Lower leg skin (tissue), 3 donors: ENCODE measurements around the gene AK8.
"Not testable (repeated sequence)": the region's sequence is repeated elsewhere in the genome, so short reads cannot be mapped to it uniquely, and the experiment has no call there.

ENCODE experiments used
- CTCF ChIP-seq, 3 donors: fragments of 450-650 bp; IDR thresholded peaks; one replicate each; pipeline ENCODE4 v1.5.1; 2016; ENCODE audit warnings: antibody characterized with exemption in 3 of 3, mild to moderate bottlenecking in 3 of 3, moderate library complexity in 2 of 3
- POLR2A ChIP-seq, 2 donors: fragments of 450-650 bp; IDR thresholded peaks; one replicate each; pipeline ENCODE4 v1.6.1; 2016 to 2017; ENCODE audit warnings: antibody characterized with exemption in 2 of 2, mild to moderate bottlenecking in 1 of 2, moderate library complexity in 1 of 2

- TF ChIP-seq CTCF, POLR2A (IDR thresholded peaks at IDR 0.05): not testable (repeated sequence)
These were observed 106.3 kb downstream of the AK8 start for GRCh38 chr9:132771752-132772151.
